RWPE2 (cell line): ENCODE results near the gene TRIM7.

Experiments used
- ATAC-seq: fragments of 200-7000 bp; cut with Tn5 transposase; 3 replicates; pipeline ENCODE4 v1.9.1; 2021; ENCODE audit warnings: low read depth
- DNase-seq: peaks from one replicate; pipeline ENCODE4 v3.0.0-alpha.2; 2020; ENCODE audit warnings: low spot score
- H3K27ac ChIP-seq: fragments of 450-650 bp; 2 replicates; pipeline ENCODE4 v1.5.1; 2017; ENCODE audit warnings: mild to moderate bottlenecking; ENCODE audit not compliant: poor library complexity, severe bottlenecking
- H3K27me3 ChIP-seq: fragments of 250-450 bp; sonication (Bioruptor Pico); 2 replicates; pipeline ENCODE4 v1.5.1; 2021; ENCODE audit warnings: mild to moderate bottlenecking, moderate library complexity; ENCODE audit not compliant: insufficient read depth, poor library complexity, severe bottlenecking
- H3K36me3 ChIP-seq: fragments of 250-450 bp; sonication (Bioruptor Pico); 2 replicates; pipeline ENCODE4 v1.5.1; 2020; ENCODE audit warnings: low read depth, mild to moderate bottlenecking, moderate library complexity
- H3K4me1 ChIP-seq: fragments of 250-450 bp; sonication (Bioruptor Pico); 2 replicates; pipeline ENCODE4 v1.5.1; 2021; ENCODE audit warnings: mild to moderate bottlenecking, moderate library complexity; ENCODE audit not compliant: insufficient read depth, poor library complexity, severe bottlenecking
- H3K4me3 ChIP-seq: fragments of 250-450 bp; sonication (Bioruptor Pico); 2 replicates; pipeline ENCODE4 v1.5.1; 2021; ENCODE audit warnings: mild to moderate bottlenecking, moderate library complexity; ENCODE audit not compliant: severe bottlenecking
- H3K9me3 ChIP-seq: fragments of 250-450 bp; sonication (Bioruptor Pico); 2 replicates; pipeline ENCODE4 v1.5.1; 2021; ENCODE audit warnings: mild to moderate bottlenecking, moderate library complexity; ENCODE audit not compliant: severe bottlenecking
- CTCF ChIP-seq: fragments of 450-650 bp; IDR thresholded peaks from one replicate; pipeline ENCODE4 v1.5.1; 2017; ENCODE audit warnings: mild to moderate bottlenecking, moderate library complexity; ENCODE audit not compliant: poor library complexity, severe bottlenecking

TRIM7 gene

GRCh38 chr5:181233088-181233800 is 28.2 kb upstream of the TRIM7 start:
- no peaks in the 10 kb centered on the region for H3K27me3 ChIP-seq
- no peak for TF ChIP-seq CTCF
- H3K27ac ChIP-seq, result no peak overlapping the region

GRCh38 chr5:181232593-181232992 is 27.6 kb upstream of the TRIM7 start:
- Histone ChIP-seq H3K4me3 (no peak overlapping the region), H3K9me3 (no peaks in the 10 kb centered on the region), H3K36me3 (peaks cover 90% of the 10 kb centered on the region), H3K27me3 (no peaks in the 10 kb centered on the region), H3K27ac (no peak overlapping the region), H3K4me1 (no peaks in the 10 kb centered on the region)
- DNase-seq (no peak), ATAC-seq (no peak)
- TF ChIP-seq CTCF, result no peak

More at GRCh38 chr5:181233088-181233800, 28.2 kb upstream of the TRIM7 start:
- ATAC-seq (peak; percentile 1; the same call in 1 of the 3 replicates), DNase-seq (no peak)
- H3K4me3 ChIP-seq, result no peak overlapping the region
- H3K36me3 ChIP-seq, result peaks cover 90% of the 10 kb centered on the region
- no peaks in the 10 kb centered on the region for H3K4me1 ChIP-seq
- H3K9me3 ChIP-seq, result no peaks in the 10 kb centered on the region

GRCh38 chr5:181231432-181231831 is 26.4 kb upstream of the TRIM7 start:
- H3K27ac ChIP-seq, result no peak overlapping the region
- DNase-seq (no peak), ATAC-seq (no peak)
- no peaks in the 10 kb centered on the region for H3K4me1 ChIP-seq
- peaks cover 90% of the 10 kb centered on the region for H3K36me3 ChIP-seq
- H3K4me3 ChIP-seq, result no peak overlapping the region
- H3K9me3 ChIP-seq, result no peaks in the 10 kb centered on the region
- TF ChIP-seq CTCF, result no peak
- no peaks in the 10 kb centered on the region for H3K27me3 ChIP-seq

- TF ChIP-seq CTCF, result no peak
- no peak for ATAC-seq
- Histone ChIP-seq H3K27me3 (no peaks in the 10 kb centered on the region), H3K9me3 (no peaks in the 10 kb centered on the region), H3K4me1 (no peaks in the 10 kb centered on the region), H3K4me3 (no peak overlapping the region), H3K27ac (no peak overlapping the region), H3K36me3 (peaks cover 85% of the 10 kb centered on the region)
- DNase-seq, result no peak
These were observed 25.6 kb upstream of the TRIM7 start for GRCh38 chr5:181230551-181230950.

GRCh38 chr5:181229996-181230395 is 25.0 kb upstream of the TRIM7 start:
- H3K27ac ChIP-seq, result no peak overlapping the region
- H3K27me3 ChIP-seq, result no peaks in the 10 kb centered on the region
- no peak overlapping the region for H3K4me3 ChIP-seq
- no peaks in the 10 kb centered on the region for H3K4me1 ChIP-seq
- DNase-seq (no peak), ATAC-seq (no peak)
- no peak for TF ChIP-seq CTCF
- H3K36me3 ChIP-seq, result peaks cover 85% of the 10 kb centered on the region
- no peaks in the 10 kb centered on the region for H3K9me3 ChIP-seq
